Nephron progenitor cell (in vitro differentiated cells): ENCODE measurements around the gene KRT36.

ENCODE experiments used
- DNase-seq: peaks from one replicate; pipeline ENCODE4 v3.0.0; 2021
- H3K27ac Mint-ChIP-seq: 2 replicates; pipeline ENCODE4 v1.8.0; 2021; ENCODE audit warnings: mild to moderate bottlenecking, moderate library complexity, mixed read lengths
- H3K27me3 Mint-ChIP-seq: 2 replicates; pipeline ENCODE4 v1.8.0; 2021; ENCODE audit warnings: mild to moderate bottlenecking, low read depth, mixed read lengths; ENCODE audit not compliant: poor library complexity
- H3K36me3 Mint-ChIP-seq: 2 replicates; pipeline ENCODE4 v1.8.0; 2021; ENCODE audit warnings: low read depth, mixed read lengths
- H3K4me1 Mint-ChIP-seq: 2 replicates; pipeline ENCODE4 v1.8.0; 2021; ENCODE audit warnings: mixed read lengths
- H3K4me3 Mint-ChIP-seq: 2 replicates; pipeline ENCODE4 v1.8.0; 2021; ENCODE audit warnings: mild to moderate bottlenecking, moderate library complexity, mixed read lengths
- H3K9me3 Mint-ChIP-seq: 2 replicates; pipeline ENCODE4 v1.8.0; 2021; ENCODE audit warnings: mild to moderate bottlenecking, moderate library complexity, mixed read lengths
- TF ChIP-seq, protein P1 (sequence below): fragments of 200-600 bp; sonication (generic); IDR thresholded peaks from 2 replicates; pipeline ENCODE4 v1.5.0; 2021; ENCODE audit warnings: antibody characterized with exemption

The KRT36 gene

DNA sequence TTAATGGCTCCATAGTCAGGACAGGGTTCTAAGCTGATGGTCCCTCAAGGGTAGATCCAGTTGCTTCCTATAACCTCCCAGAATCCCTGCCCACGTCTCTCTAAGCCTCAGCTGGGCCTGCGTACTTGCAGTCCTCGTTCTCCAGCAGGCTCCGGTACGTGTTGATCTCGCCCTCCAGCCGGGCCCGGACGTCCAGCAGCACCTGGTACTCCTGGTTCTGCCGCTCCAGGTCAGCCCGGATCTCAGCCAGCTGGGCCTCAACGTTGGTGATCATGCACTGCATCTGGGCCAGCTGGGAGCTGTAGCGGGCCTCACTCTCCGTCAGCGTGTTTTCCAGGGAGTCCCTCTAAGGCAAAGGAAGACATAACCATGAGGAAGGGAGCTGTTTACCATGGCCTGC lies 27.0 kb downstream of the KRT36 start:
- Mint-ChIP-seq H3K4me3 (no peak overlapping the region), H3K27ac (no peak overlapping the region), H3K4me1 (peaks cover 4% of the 10 kb centered on the region), H3K36me3 (no peaks in the 10 kb centered on the region), H3K27me3 (peaks cover 16% of the 10 kb centered on the region), H3K9me3 (peaks cover 2% of the 10 kb centered on the region)
- TF ChIP-seq, protein P1, sequence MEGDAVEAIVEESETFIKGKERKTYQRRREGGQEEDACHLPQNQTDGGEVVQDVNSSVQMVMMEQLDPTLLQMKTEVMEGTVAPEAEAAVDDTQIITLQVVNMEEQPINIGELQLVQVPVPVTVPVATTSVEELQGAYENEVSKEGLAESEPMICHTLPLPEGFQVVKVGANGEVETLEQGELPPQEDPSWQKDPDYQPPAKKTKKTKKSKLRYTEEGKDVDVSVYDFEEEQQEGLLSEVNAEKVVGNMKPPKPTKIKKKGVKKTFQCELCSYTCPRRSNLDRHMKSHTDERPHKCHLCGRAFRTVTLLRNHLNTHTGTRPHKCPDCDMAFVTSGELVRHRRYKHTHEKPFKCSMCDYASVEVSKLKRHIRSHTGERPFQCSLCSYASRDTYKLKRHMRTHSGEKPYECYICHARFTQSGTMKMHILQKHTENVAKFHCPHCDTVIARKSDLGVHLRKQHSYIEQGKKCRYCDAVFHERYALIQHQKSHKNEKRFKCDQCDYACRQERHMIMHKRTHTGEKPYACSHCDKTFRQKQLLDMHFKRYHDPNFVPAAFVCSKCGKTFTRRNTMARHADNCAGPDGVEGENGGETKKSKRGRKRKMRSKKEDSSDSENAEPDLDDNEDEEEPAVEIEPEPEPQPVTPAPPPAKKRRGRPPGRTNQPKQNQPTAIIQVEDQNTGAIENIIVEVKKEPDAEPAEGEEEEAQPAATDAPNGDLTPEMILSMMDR, result no peak
- no peak for DNase-seq

DNA sequence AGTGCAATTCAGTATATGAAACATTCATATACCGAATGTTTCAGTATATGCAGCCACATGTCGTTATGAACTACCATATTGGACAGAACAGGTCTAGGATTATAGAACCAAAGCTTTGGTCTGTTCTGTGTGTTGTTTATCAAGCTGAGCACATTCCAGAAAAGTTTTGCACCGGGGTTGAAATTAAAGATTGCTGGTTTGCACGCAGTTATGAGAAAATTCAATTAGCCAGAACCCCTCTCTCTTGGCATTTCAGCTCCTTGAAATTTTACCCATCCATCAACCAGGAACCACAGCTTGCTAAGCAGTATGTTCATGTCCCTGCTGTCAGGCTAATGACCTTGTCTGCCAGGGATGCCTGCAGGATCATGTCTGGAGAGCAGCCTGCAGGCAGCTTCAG lies 32.0 kb downstream of the KRT36 start:
- TF ChIP-seq, protein P1, result no peak
- Mint-ChIP-seq H3K27me3 (peaks cover 13% of the 10 kb centered on the region), H3K9me3 (no peaks in the 10 kb centered on the region), H3K27ac (no peak overlapping the region), H3K4me1 (peaks cover 4% of the 10 kb centered on the region), H3K4me3 (no peak overlapping the region), H3K36me3 (no peaks in the 10 kb centered on the region)
- no peak for DNase-seq

DNA sequence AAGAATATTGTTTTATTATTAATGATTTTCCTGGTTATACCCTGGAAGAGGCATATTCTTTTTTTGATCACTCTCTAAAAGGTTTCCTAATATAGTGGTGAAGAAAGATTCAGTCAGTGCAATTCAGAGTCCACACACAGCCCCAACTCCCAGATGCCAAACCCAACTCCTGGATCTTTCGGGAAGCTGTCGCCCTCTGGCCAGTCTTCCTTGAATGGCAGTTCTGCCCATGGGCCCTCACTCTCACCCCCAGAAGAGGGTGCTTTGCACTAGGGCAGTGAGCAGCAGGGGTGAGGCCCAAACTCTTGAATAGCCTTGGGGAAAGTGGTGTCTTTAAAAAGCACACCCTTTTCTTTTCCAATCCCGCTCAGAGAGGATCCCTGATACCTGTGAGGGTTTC lies 33.5 kb downstream of the KRT36 start:
- Mint-ChIP-seq H3K36me3 (no peaks in the 10 kb centered on the region), H3K27me3 (peaks cover 13% of the 10 kb centered on the region), H3K27ac (no peak overlapping the region), H3K4me3 (no peak overlapping the region), H3K9me3 (peaks cover 12% of the 10 kb centered on the region), H3K4me1 (peaks cover 4% of the 10 kb centered on the region)
- DNase-seq, result no peak
- TF ChIP-seq, protein P1, result no peak

DNA sequence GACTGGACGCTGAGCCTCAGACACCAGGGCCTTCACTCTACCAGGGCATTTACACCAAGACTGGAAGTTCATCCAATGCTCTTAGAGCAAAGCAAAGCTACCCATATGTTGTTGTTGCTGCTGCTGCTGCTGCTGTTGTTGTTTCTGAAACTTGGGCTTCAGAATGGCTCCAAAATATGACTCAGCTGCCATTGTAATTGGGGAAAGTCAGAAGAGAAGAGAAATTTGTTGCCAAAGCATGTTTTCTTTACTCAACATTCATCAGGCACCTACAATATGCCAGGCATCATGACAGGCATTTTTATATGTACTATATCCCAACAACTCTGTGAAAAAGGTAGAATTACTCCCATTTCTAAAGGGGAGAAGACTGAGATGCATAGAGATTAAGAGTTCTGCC lies 34.5 kb downstream of the KRT36 start:
- Mint-ChIP-seq H3K36me3 (no peaks in the 10 kb centered on the region), H3K27me3 (peaks cover 9% of the 10 kb centered on the region)
- TF ChIP-seq, protein P1, result no peak

DNA sequence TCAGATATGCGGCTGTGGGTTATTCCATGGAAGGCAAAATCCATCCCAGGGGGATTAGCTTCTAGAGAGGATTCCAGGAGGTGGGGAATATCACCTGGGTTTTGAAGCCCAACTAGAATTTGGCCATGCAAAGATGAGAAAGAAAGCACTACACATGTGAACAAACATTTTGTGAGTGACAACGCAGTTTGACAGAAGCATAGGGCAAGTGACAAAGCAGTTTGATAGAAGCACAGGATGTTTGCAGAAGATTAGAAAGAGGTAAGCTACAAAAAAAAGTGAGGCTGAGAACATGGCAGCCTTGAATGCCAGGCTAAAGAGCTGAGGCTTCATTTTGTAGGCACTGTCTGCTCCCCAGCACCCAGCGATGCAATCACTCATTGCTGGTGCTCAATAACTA lies 36.6 kb downstream of the KRT36 start:
- no peak overlapping the region for H3K27ac Mint-ChIP-seq
- peaks cover 19% of the 10 kb centered on the region for H3K9me3 Mint-ChIP-seq
- TF ChIP-seq, protein P1, result no peak
- H3K36me3 Mint-ChIP-seq, result no peaks in the 10 kb centered on the region
- H3K4me1 Mint-ChIP-seq, result no peaks in the 10 kb centered on the region
- no peak overlapping the region for H3K4me3 Mint-ChIP-seq
- H3K27me3 Mint-ChIP-seq, result peaks cover 7% of the 10 kb centered on the region
- no peak for DNase-seq

More for the DNA sequence above, 34.5 kb downstream of the KRT36 start:
- H3K4me3 Mint-ChIP-seq, result no peak overlapping the region
- peaks cover 19% of the 10 kb centered on the region for H3K9me3 Mint-ChIP-seq
- no peak overlapping the region for H3K27ac Mint-ChIP-seq
- DNase-seq, result no peak
- no peaks in the 10 kb centered on the region for H3K4me1 Mint-ChIP-seq

DNA sequence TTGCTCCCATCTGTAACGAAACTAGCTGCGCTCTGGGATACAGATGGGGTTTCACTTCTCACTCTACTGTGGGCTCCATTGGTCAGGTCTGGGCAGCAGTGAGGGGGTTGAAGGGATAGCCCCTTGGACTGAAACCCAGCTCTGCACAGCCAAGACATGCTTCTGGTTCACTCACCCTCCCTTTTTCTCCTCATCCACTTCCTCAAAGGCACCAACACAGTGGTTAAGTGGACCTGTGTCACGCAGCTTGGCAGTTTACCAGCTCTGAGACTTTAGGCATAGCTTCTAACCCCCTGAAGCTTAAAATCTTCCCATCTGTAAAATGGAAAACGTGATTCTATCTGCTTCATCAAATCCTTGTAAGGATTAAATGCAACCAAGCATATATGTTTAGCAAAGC lies 37.4 kb downstream of the KRT36 start:
- Mint-ChIP-seq H3K4me1 (no peaks in the 10 kb centered on the region), H3K36me3 (no peaks in the 10 kb centered on the region), H3K4me3 (no peak overlapping the region), H3K9me3 (peaks cover 19% of the 10 kb centered on the region), H3K27me3 (peaks cover 7% of the 10 kb centered on the region), H3K27ac (no peak overlapping the region)
- TF ChIP-seq, protein P1, result no peak
- no peak for DNase-seq
